Bone marrow (tissue), 2 donors: ENCODE results near the gene CASP6.

ENCODE experiments used
- DNase-seq, 2 donors: peaks; one replicate each; lab custom pipeline; 2025; lab: John Stamatoyannopoulos, UW

The CASP6 gene

GRCh38 chr4:109671350-109671749, 31.9 kb downstream of the CASP6 start:
- DNase-seq: no peak

- DNase-seq: no peak
Observed at GRCh38 chr4:109665783-109666485, 37.3 kb downstream of the CASP6 start.

- DNase-seq: no peak
Observed at GRCh38 chr4:109662771-109663170, 40.5 kb downstream of the CASP6 start.

- no peak for DNase-seq
Observed at GRCh38 chr4:109662116-109662515, 41.1 kb downstream of the CASP6 start.

- DNase-seq: no peak
Observed at GRCh38 chr4:109658871-109659410, 44.3 kb downstream of the CASP6 start.

- DNase-seq: no peak
Observed at GRCh38 chr4:109657854-109658418, 45.3 kb downstream of the CASP6 start.

GRCh38 chr4:109655396-109655795, 47.8 kb downstream of the CASP6 start:
- DNase-seq: no peak

- DNase-seq: no peak
Observed at GRCh38 chr4:109649872-109650271, 53.4 kb downstream of the CASP6 start.

GRCh38 chr4:109648997-109649575, 54.2 kb downstream of the CASP6 start:
- DNase-seq: no peak

- no peak for DNase-seq
Observed at GRCh38 chr4:109648266-109648996, 54.8 kb downstream of the CASP6 start.

GRCh38 chr4:109645874-109646710, 57.2 kb downstream of the CASP6 start:
- no peak for DNase-seq

GRCh38 chr4:109640644-109641043, 62.6 kb downstream of the CASP6 start:
- no peak for DNase-seq
